B cell (primary cell): Measurements from ENCODE around the gene ITFG2. TPM values are rescaled to one million over a fixed set of nuclear protein-coding genes. Genes with fewer than 3 reads are reported as not detected.

Experiments
- ATAC-seq: fragments of 200-7000 bp; cut with Tn5 transposase; one replicate; pipeline ENCODE4 v1.10.0; 2021; ENCODE audit warnings: low read depth, mild to moderate bottlenecking, moderate number of reproducible peaks, moderate library complexity
- CTCF ChIA-PET: fragments of 350-600 bp; sonication (Branson Sonifier 250); formaldehyde crosslinking; loops from one replicate; lab custom pipeline; 2021; ENCODE audit warnings: antibody characterized with exemption, inconsistent platforms; lab: Charles Lee
- POLR2A ChIA-PET: fragments of 350-600 bp; sonication (Branson Sonifier 250); formaldehyde crosslinking; loops from one replicate; lab custom pipeline; 2021; ENCODE audit warnings: antibody characterized with exemption; lab: Charles Lee
- DNase-seq: peaks from one replicate; pipeline ENCODE4 v3.0.0; 2013
- H2AFZ ChIP-seq: 2 replicates; pipeline ENCODE4 v1.6.1; 2012; ENCODE audit warnings: mild to moderate bottlenecking, low read depth, low read length; ENCODE audit not compliant: insufficient read depth, poor library complexity, severe bottlenecking
- H3K27ac ChIP-seq, 2 donors: 1 replicate in 1 of 2; 2 replicates in 1 of 2; pipeline ENCODE4 v1.5.1; 2012 to 2013; ENCODE audit warnings: low read length in 2 of 2, mild to moderate bottlenecking in 2 of 2, moderate library complexity in 1 of 2
- H3K27me3 ChIP-seq, 4 experiments: fragments of 200-600 bp in 1 of 4; sonication (generic) in 1 of 4; replicated peaks in 1 of 4; 1 replicate in 2 of 4; 2 replicates in 2 of 4; pipeline versions ENCODE4 v1.6.1 to v1.7.0; 2013 to 2016; ENCODE audit warnings: low read length in 3 of 4, mild to moderate bottlenecking in 2 of 4, mixed read lengths in 1 of 4, moderate library complexity in 1 of 4; ENCODE audit not compliant: insufficient read depth in 4 of 4, control insufficient read depth in 3 of 4; ENCODE audit errors: control extremely low read depth in 1 of 4
- H3K36me3 ChIP-seq, 2 experiments: replicated peaks in 1 of 2; 1 replicate in 1 of 2; 2 replicates in 1 of 2; pipeline versions ENCODE4 v1.6.1 to v1.7.1; 2013; ENCODE audit warnings: low read length in 1 of 2; ENCODE audit not compliant: insufficient read depth in 2 of 2, control insufficient read depth in 1 of 2; ENCODE audit errors: control extremely low read depth in 1 of 2, extremely low read depth in 1 of 2
- H3K4me1 ChIP-seq, 2 donors: fragments of 200-600 bp in 1 of 2; sonication (generic) in 1 of 2; 1 replicate in 1 of 2; 2 replicates in 1 of 2; pipeline versions ENCODE4 v1.5.1 to v1.6.1; 2013 to 2017; ENCODE audit warnings: low read length in 2 of 2; ENCODE audit not compliant: control insufficient read depth in 2 of 2, insufficient read depth in 2 of 2
- H3K4me2 ChIP-seq: replicated peaks from 2 replicates; pipeline ENCODE3; 2012; ENCODE audit warnings: mild to moderate bottlenecking, low read depth, low read length; ENCODE audit not compliant: poor library complexity, severe bottlenecking
- H3K4me3 ChIP-seq, 5 experiments: fragments of 200-600 bp in 1 of 5; sonication (generic) in 1 of 5; 1 replicate in 3 of 5; 2 replicates in 2 of 5; pipeline versions ENCODE4 v1.5.1 to v1.7.0; 2011 to 2016; ENCODE audit warnings: low read length in 4 of 5, mild to moderate bottlenecking in 4 of 5, low read depth in 2 of 5, control low read depth in 1 of 5, moderate library complexity in 1 of 5; ENCODE audit not compliant: insufficient read depth in 1 of 5; ENCODE audit errors: control extremely low read depth in 1 of 5, extremely low read depth in 1 of 5
- H3K79me2 ChIP-seq: fragments of 200-600 bp; sonication (generic); one replicate; pipeline ENCODE4 v1.6.0; 2016; ENCODE audit warnings: low read length; ENCODE audit not compliant: control insufficient read depth, insufficient read depth
- H3K9ac ChIP-seq: fragments of 200-600 bp; sonication (generic); 2 replicates; pipeline ENCODE4 v1.6.1; 2017; ENCODE audit warnings: mild to moderate bottlenecking, low read length, moderate library complexity
- H3K9me3 ChIP-seq, 3 donors: one replicate each; pipeline versions ENCODE4 v1.6.1 to v1.7.1; 2013; ENCODE audit warnings: low read length in 2 of 3; ENCODE audit not compliant: control insufficient read depth in 2 of 3, insufficient read depth in 1 of 3; ENCODE audit errors: control extremely low read depth in 1 of 3
- H4K20me1 ChIP-seq: 2 replicates; pipeline ENCODE4 v1.6.0; 2012; ENCODE audit warnings: mild to moderate bottlenecking, low read length; ENCODE audit not compliant: insufficient read depth, control insufficient read depth, poor library complexity, severe bottlenecking
- H3K27ac Mint-ChIP-seq: one replicate; pipeline ENCODE4 v1.8.0; 2021; ENCODE audit warnings: mixed read lengths
- H3K27me3 Mint-ChIP-seq: one replicate; pipeline ENCODE4 v1.8.0; 2021; ENCODE audit warnings: mixed read lengths
- H3K4me1 Mint-ChIP-seq: one replicate; pipeline ENCODE4 v1.8.0; 2021; ENCODE audit warnings: mixed read lengths
- H3K4me3 Mint-ChIP-seq: one replicate; pipeline ENCODE4 v1.8.0; 2021; ENCODE audit warnings: mixed read lengths
- H3K9me3 Mint-ChIP-seq: one replicate; pipeline ENCODE4 v1.8.0; 2022; ENCODE audit warnings: mixed read lengths; ENCODE audit not compliant: insufficient read depth
- EZH2 ChIP-seq: IDR thresholded peaks from 2 replicates; pipeline ENCODE4 v1.6.1; 2012; ENCODE audit warnings: borderline replicate concordance, low read depth, mild to moderate bottlenecking, moderate library complexity, low read length; ENCODE audit not compliant: insufficient read depth, poor library complexity, severe bottlenecking
- WGBS: methylation state at CpG from one replicate; pipeline ENCODE4 v1.1.5; 2013; ENCODE audit warnings: missing lambda C conversion rate; ENCODE audit not compliant: insufficient coverage; 5-methylcytosine and 5-hydroxymethylcytosine counted together
- intact Hi-C: fragments of 100-400 bp; cut with micrococcal nuclease; formaldehyde crosslinking; loops from one replicate; pipeline ENCODE4 v1.10.0; 2022
- polyA minus RNA-seq: library from RNA; depleted of rRNA, polyadenylated mRNA; stranded (reverse); fragments of >200 nt; gene quantifications from 2 replicates; pipeline ENCODE4 v1.2.3, GENCODE V29; 2012
- polyA plus RNA-seq: library from polyadenylated mRNA; depleted of rRNA; stranded (reverse); fragments of >200 nt; gene quantifications from 2 replicates; pipeline ENCODE4 v1.2.3, GENCODE V29; 2012
- total RNA-seq, 2 donors: library from RNA; stranded (reverse); fragments of 120-200 nt in 1 of 2; gene quantifications; 1 replicate in 1 of 2; 2 replicates in 1 of 2; pipeline versions ENCODE4 v1.2.3 to v1.2.4, GENCODE V29; 2013 to 2022
- TF ChIP-seq, protein P1 (sequence below): fragments of 200-600 bp; IDR thresholded peaks from one replicate; pipeline ENCODE4 v1.8.0; 2022; ENCODE audit warnings: antibody characterized with exemption, mild to moderate bottlenecking

ITFG2 gene
- total RNA-seq, result 137 and 145 TPM in 2 replicates
- 61.7 TPM for total RNA-seq (2013)
- polyA plus RNA-seq, result 73.0 and 88.2 TPM in 2 replicates
- polyA minus RNA-seq, result 83.5 and 121 TPM in 2 replicates

DNA sequence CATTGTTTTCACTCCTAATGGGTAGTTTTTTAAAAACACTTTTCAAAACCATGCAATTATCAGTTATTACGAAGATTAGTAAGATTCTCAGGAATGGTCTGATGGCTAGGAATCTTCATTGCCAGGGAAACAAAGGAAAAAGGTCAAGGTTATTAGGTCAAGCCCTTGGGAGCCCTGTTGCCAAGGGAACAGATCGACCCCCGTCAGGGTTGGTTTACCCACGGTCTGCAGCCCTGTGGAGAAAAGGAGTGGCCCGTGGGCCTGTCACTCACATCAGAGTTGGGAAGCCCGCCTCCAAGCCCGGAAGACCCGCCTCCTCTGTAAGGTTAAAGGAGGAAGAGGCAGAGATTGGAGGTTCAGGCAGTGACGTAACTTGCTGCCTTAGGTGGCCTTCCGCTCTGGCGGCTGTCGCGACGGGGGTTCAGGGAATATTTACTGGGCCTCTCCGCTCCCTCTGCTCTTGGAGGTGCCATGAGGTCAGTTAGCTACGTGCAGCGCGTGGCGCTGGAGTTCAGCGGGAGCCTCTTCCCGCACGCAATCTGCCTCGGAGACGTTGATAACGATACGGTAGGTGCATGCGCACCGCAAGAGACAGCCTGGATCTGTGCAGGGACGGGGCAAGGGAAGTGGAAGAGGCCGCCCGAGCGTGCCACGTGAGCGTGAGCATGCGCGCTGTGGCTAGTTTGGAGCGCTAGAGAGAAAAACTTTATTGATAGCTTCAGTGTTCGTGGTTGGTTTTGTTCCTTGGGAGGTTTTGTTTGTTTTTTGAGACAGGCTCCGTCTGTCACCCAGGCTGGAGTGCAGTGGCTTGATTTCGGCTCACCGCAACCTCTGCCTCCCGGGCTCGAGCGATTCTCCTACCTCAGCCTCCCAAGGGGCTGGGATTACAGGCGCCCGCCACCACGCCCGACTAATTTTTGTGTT is at the start of gene ITFG2:
TSS of gene ITFG2 (plus strand) at position 379 of the 924 bp plus-strand sequence. CDS start at position 472, 93 bp downstream.
- H3K4me3 ChIP-seq, result peak within 1 kb of the TSS; percentile 56 to 99 (median 87)
- H3K27me3 ChIP-seq, result no peaks in the 10 kb centered on the region
- TF ChIP-seq EZH2, result no peak
- TF ChIP-seq, protein P1, sequence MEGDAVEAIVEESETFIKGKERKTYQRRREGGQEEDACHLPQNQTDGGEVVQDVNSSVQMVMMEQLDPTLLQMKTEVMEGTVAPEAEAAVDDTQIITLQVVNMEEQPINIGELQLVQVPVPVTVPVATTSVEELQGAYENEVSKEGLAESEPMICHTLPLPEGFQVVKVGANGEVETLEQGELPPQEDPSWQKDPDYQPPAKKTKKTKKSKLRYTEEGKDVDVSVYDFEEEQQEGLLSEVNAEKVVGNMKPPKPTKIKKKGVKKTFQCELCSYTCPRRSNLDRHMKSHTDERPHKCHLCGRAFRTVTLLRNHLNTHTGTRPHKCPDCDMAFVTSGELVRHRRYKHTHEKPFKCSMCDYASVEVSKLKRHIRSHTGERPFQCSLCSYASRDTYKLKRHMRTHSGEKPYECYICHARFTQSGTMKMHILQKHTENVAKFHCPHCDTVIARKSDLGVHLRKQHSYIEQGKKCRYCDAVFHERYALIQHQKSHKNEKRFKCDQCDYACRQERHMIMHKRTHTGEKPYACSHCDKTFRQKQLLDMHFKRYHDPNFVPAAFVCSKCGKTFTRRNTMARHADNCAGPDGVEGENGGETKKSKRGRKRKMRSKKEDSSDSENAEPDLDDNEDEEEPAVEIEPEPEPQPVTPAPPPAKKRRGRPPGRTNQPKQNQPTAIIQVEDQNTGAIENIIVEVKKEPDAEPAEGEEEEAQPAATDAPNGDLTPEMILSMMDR, result no peak
- ChIA-PET POLR2A (interaction anchor here (1.6 kb wide), 1 partner anchor 17 kb away, joined by 17 read pairs; the partner anchor contains the start of gene FKBP4), CTCF (interaction anchor here (0.6 to 2.4 kb wide), 6 partner anchors 16 to 78 kb away, joined by 3 to 13 read pairs (median 4); partner anchors contain the start of gene TULP3)
- peaks cover 56% of the 10 kb centered on the region for H3K79me2 ChIP-seq
- H3K9ac ChIP-seq, result peak within 1 kb of the TSS; percentile 87
- peaks cover 32% of the 10 kb centered on the region for H3K4me1 Mint-ChIP-seq
- DNase-seq (peak; percentile 99), ATAC-seq (peak; percentile 94)
- no peaks in the 10 kb centered on the region for H3K9me3 Mint-ChIP-seq
- intact Hi-C loops, result loop anchor here (1.0 to 5.0 kb wide), 5 partner anchors 18 to 1010 kb away; partner anchors contain the start of genes CRACR2A and FKBP4
- no peaks in the 10 kb centered on the region for H3K9me3 ChIP-seq
- peaks cover 0 to 8% of the 10 kb centered on the region in 2 experiments for H3K36me3 ChIP-seq
- H4K20me1 ChIP-seq, result peaks cover 10% of the 10 kb centered on the region
- no peaks in the 10 kb centered on the region for H3K27me3 Mint-ChIP-seq
- H3K4me3 Mint-ChIP-seq, result peak within 1 kb of the TSS; percentile 100
- H3K27ac ChIP-seq, result peak within 1 kb of the TSS; percentile 79 to 90
- peak within 1 kb of the TSS; percentile 81 for H3K4me2 ChIP-seq
- H3K4me1 ChIP-seq, result peaks cover 14 to 16% of the 10 kb centered on the region in 2 donors
- peak within 1 kb of the TSS; percentile 94 for H2AFZ ChIP-seq
- WGBS, result 0% methylated on average over 39 of the region's 48 CpGs
- peak within 1 kb of the TSS; percentile 99 for H3K27ac Mint-ChIP-seq

DNA sequence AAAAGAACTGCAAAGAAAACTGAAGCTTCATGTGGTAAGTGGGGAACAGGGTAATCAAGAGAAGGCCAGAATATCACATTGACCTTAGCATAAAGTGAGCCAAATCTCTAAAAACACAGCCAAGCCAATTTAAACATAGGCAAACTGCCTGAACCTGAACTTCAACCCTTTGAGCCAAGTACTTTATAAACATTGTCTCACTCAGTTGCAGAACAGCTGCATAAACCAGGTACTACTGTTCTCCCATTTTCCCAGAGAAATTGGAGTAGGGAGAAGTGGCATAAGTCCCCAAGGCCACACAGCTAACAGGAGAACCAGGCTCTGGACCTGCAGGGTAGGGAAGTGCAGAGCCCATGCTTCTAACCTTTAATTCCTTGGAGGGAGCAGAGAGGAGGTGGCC is 48.1 kb upstream of the ITFG2 start:
- no peaks in the 10 kb centered on the region for H3K27me3 ChIP-seq
- H3K4me1 ChIP-seq, result no peaks in the 10 kb centered on the region
- Mint-ChIP-seq H3K9me3 (no peaks in the 10 kb centered on the region), H3K27me3 (no peaks in the 10 kb centered on the region), H3K27ac (no peak overlapping the region), H3K4me3 (no peak overlapping the region), H3K4me1 (no peaks in the 10 kb centered on the region)
- POLR2A ChIA-PET, result no interaction called here
- no peak overlapping the region for H3K4me3 ChIP-seq
- H3K79me2 ChIP-seq, result no peaks in the 10 kb centered on the region
- no peak overlapping the region for H3K27ac ChIP-seq
- H3K9me3 ChIP-seq, result no peaks in the 10 kb centered on the region
- TF ChIP-seq, protein P1, result no peak
- TF ChIP-seq EZH2, result no peak
- no peak overlapping the region for H3K9ac ChIP-seq
- no peaks in the 10 kb centered on the region for H3K36me3 ChIP-seq
- ATAC-seq (no peak), DNase-seq (no peak)
- H4K20me1 ChIP-seq, result no peaks in the 10 kb centered on the region
- CTCF ChIA-PET, result no interaction called here
- H3K4me2 ChIP-seq, result no peak overlapping the region
- intact Hi-C loops, result no loop called here
- H2AFZ ChIP-seq, result no peak overlapping the region
